Frontal cortex (tissue), 4 donors: ENCODE results near the gene MAP4K3. TPM values are rescaled to one million over a fixed set of nuclear protein-coding genes. Genes with fewer than 3 reads are reported as not detected.

Experiments used
- DNase-seq, 2 donors: peaks; one replicate each; pipeline ENCODE4 v3.0.0; 2012; ENCODE audit warnings: low spot score in 2 of 2
- FAIRE-seq: peaks from 2 replicates; lab custom pipeline; 2012; peaks lifted over from hg19 to GRCh38; lab: Jason Lieb, UNC
- total RNA-seq: library from RNA; depleted of rRNA; stranded (reverse); fragments of >200 nt; gene quantifications from one replicate; pipeline ENCODE4 v1.2.3, GENCODE V29; 2014
- donor health status: control.
- donor health status: control.
- donor health status: control.

The MAP4K3 gene
- 104 TPM for total RNA-seq

DNA sequence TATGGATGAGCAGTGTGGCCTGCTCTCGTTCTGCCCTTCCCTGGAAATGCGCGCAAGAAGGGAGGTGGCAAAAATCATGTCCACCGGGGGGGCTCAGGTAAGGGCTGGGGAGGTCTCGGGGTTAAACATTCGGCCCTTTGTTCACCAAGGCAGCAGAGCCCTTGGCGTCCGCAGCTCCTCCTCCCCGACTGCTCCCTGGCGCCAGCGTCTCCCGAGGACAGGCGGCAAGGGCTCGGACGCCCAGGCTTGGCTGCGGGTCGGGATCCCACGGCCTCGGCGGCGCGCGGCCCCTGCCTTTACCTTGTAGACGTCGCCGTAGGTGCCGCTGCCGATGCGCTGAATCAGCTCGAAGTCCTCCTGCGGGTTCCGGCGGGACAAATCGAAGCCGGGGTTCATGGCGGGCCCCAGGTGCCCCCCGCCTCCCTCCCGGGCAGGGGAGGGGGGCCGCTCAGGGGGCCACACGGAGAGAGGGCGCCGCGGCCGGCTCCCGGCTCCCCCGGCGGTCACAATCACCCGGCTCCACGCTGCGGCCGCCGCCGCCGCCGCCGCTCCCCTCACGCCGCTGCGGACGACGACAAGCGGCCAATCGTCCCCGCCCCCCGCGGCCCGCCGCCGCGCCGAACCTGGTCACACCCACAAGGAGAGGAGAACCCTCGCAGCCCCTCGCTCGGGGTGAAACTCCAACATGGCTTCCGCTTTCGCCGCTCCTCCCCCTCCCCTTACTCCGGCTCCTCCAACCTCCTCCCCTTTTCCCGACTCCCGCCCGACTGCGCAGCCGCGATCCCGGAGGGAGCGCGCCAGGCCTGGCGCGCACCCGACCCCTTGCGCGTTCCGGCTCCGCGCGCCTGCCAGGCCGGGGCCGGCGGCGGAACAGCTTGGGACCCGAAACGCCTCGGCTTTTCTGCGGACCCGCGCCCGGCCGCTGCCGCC is at the start of gene MAP4K3:
TSS of gene MAP4K3 (minus strand) at position 694 of the 930 bp plus-strand sequence. CDS start at position 396, 298 bp downstream.
- FAIRE-seq (no peak), DNase-seq (peak; percentile 92 to 95)

DNA sequence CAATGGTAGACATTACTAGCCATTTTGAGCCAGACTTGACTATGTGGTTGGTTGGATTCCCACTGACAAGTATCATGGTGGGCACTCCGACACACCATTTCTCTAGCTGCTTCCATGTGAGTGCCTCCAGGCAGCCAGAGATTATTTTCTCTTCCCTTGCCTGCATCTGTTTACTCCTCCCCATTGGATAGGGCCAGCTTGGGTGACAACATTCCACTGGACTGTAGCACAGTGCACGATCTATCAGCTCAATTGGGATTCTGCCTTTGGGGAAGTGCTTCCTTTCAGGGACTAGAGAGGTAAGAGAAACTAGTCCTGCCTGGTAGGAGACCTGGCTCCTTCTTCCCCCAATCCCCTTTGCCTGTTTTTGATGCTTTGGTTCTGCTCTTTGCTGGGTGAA is 49.0 kb upstream of the MAP4K3 start:
- FAIRE-seq (no peak), DNase-seq (no peak)

DNA sequence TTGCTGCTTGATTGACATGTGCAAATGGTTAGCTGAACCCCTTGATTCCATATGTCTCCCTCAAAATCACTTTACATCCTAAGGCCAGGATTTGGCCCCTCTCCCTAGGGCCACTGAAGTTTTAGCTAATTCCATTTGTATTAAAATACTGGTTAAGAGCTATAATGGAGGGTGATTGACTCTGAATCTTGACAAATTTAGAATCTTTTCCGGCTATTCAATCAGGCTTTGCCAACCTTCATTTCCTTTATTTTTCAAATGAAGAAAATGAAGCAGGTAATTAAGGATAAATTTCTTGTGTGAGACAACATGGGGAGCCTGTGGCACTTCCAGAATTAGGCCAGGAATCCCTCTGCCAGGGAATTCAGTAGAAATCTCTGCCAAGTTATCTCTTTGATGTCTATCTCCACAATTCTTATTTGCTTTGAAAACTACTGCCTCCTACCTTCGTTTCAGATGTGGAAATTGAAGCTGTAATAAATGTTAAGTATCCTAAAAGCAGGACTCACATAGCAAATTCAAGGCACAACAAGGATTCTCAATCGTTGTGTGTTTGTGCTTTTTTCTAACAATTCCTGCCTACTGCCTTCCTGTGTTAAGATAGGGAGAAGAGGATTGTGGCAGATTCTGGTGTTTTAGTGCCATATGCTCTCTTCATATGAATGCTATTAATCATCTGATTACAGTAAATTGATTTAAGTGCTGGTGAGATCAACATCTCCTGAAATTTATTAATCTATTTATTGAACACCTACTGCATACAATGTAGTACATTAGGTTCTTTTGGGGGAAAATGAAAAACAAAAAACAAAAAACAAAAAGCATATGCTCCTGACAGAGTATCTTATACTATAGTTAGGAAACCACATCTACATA is 47.8 kb upstream of the MAP4K3 start:
- FAIRE-seq (no peak), DNase-seq (no peak)

DNA sequence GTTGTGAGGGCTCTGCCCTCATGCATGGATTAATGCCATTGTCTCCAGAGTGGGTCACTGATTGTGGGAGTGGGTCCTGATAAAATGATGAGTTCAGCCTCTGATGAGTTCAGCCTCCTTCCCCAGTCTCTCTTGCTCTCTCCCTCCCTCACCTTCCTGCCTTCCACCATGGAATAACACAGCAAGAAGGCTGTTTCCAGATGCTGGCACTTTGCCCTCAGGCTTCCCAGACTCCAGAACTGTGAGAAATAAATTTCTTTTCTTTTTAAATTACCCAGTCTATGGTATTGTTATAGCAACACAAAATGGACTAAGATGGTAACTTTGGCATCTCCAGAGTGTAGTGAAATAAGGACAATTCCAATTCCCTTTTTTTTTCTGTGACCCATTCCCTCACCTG is 47.1 kb upstream of the MAP4K3 start:
- no peak for FAIRE-seq
- DNase-seq, result no peak

DNA sequence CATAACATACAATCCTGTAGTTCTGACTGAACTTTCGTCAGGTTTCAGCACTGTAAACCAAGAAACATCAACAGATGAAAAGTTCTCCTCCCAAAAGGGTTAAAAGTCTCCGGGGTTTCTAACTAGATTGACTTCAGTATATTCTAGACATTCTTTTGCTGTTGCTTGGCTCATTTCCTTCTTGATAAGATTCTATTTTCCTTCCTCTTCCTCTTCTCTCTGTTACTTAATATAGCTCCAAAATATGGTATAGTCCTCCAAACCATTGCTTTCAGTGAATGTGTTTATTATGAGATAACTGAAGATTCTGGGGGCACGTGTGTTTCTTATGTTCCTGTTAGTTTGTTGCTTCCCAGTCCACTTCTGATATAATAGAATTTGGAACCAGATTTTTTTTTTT is 46.4 kb upstream of the MAP4K3 start:
- DNase-seq, result no peak
- no peak for FAIRE-seq

DNA sequence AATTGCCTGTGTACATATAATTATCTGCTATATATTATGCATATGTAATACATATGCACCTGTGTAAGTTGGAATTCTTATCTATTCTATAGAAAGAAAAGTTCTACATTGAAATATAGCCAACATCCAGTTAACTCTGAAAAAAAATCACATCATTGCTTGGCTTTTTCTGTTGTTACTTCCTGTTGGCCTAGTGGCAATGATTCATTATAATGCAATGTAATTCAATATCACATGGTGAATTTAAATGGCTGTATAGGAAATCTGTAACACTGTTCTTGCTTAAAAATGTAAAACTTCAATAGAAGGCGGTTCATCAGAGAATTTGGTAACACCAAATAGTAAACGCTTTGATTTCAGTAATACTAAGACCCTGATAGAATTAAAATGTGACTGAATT is 44.5 kb upstream of the MAP4K3 start:
- DNase-seq (no peak), FAIRE-seq (no peak)

DNA sequence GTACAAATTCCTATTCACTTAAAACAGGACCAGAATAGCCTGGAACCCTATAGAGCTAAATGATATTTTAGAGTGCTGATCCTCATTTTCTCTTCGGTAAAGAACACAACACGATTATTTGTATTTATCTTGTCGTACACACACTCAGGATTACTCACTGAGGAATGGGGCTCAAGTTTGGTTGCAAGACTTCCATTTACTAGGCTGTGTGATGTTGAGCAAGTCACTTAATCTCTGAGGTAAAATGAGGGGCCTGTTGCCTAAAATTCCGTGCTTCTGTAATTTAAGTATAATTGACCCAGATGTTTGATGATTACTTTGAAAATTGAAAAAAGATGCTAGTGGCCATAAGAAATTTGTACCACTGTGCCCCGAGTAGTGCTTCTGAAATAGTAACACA is 42.6 kb upstream of the MAP4K3 start:
- no peak for FAIRE-seq
- no peak for DNase-seq

DNA sequence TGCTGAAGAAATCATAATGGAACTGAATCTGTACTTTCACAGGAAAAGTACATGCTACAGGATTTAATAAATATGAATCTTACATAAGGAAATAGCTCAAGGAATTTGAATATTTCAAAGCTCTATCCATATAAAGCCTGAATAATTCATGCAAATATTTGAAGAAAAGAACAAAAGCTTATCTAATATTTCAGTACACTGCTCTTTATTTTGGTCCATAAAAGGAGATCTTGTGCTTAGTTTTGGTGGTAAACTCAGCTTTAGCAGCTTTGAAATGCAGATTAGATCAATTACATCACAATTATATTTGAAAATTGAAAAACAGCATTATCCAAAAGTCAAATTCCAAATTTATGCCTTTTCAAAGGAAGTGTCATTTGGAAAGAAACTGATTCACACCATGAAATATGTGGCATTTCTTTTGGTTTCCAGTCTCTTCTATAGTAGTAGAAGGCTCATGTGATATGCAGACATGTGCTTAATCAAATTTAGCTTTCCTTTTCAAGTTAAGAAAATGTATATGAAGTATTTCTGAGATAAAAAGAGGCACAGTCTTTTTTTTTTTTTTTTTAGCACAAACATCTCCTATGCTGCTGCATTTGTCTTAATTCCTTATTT is 42.1 kb upstream of the MAP4K3 start:
- no peak for FAIRE-seq
- DNase-seq, result no peak

DNA sequence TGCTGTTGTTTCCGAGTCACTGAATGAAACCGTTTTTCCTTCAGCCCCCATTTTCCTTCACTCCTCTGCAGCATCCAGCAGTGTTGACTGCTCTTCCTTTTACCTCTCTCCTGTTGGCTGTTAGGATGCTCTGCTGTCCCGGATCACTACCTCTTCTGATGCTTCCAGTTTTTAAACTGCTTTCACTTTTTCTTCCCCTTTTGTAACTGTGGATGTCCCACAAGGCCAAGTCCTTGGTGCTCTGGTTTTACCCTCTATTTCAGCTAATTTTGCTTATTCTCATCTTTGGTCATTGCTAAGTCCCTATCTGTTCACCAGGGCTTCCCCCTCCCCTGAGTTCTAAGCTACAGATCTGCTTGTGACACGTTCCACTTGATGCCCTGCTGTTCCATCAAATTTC is 39.4 kb upstream of the MAP4K3 start:
- DNase-seq (no peak), FAIRE-seq (no peak)

DNA sequence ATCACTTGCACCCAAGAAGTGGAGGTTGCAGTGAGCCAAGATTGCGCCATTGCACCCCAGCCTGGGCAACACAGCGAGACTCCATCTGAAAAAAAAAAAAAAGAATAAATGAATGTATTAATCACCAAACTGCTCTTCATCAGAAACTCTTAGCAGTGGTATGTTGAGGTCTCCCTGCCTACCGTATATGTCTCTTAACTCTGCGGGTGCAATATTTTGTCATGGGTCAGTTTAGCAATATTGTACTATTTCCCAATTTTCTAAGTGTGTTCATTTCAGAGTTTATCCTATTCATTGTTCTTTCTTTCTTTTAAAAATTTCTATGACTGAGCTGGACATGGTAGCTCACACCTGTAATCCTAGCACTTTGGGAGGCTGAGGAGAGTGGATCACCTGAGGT is 37.9 kb upstream of the MAP4K3 start:
- FAIRE-seq, result no peak

DNA sequence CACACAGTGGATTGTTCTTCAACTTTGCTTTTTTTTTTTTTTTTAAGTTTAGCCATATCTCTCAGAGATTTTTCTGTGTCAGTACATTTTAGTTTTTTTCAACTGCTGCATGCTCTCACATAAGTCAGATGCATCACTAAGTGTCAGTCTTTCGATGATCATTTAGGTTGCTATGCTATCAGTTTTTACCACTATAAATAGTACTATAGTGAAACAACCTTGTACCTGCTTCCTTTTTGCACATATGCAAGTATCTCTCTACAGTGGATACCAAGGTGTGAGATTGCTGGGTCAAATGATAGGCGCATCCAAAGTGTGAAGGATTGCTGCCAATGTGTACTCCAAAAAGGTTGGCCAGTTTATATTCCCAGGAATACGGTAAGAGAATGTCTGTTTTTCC is 33.5 kb upstream of the MAP4K3 start:
- FAIRE-seq (no peak), DNase-seq (no peak)

More for the DNA sequence above, 37.9 kb upstream of the MAP4K3 start:
- no peak for DNase-seq

DNA sequence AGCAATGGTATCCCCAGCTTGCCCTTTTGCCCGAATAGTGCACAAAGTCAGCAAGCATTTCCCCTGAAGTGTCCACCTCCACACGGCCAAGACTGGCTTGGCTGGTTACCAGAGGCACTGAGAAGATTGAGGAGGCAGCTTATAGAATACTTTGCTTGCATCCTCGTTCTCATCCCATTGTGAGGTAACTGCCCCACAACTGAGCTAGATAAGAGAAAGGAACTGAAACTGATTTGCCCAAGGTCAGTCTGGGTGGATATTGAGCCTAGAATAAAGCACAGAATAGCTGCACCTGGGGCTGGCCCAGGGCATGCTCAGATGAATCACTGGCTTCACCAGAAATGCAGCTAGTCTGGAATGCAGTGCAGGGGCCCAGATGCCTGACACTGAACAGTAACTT is 32.7 kb upstream of the MAP4K3 start:
- no peak for FAIRE-seq
- no peak for DNase-seq

DNA sequence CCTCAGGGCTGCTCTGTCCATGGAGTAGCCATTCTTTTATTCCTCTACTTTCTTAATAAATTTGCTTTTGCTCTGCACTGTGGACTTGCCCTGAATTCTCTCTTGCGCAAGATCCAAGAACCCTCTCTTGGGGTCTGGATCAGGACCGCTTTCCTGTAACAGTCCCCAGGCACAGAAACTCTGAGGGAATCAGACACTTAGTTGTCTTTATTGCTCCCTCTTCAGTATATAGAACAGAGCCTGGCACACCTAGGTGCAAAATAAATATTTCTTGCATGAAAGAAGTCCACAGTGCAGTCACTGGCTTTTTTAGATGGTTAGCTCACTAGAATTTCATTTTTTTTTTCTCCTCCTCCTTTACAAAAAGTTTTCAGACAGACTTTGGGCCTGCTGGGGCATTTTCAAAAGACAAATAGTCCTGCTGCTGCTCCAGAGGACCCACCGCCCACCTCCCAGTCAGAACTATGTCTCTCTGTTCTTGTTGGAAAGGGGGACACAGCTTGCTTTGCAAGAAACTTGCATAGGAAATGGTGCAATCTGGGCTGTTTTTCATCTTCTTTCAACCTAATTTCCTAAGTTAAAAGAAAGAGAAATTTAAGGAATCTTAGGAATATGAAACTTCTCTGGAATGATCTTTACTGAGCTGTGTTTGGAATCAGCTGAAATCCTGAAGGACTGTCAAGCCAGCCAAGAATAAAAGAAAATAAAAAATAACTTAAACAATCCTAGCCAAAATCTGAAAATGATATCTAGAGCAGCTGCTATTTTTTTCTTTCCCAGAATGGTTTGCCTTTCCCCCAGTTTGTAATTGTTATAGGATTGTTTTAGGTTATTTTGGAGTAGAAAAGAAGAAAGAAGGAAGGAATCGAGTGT is 31.7 kb upstream of the MAP4K3 start:
- FAIRE-seq, result no peak

DNA sequence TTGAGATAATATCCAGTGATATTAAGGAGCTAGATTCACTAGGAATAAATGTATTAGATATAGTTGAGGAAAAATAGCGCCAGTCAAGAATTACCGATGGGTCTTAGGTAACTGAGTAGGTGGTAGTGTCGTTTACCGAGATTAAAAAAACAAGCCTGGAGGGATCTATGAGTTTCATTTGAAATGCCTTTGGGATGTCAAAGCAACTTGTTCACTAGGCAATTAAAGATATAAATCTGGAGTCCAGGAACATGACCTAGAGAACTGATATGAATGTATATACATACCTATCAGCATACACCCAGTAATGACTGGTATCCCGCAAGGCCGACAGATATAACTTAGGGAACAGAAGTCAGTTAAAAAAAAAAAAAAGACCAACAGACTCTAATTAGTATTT is 29.2 kb upstream of the MAP4K3 start:
- FAIRE-seq (no peak), DNase-seq (no peak)

More for the DNA sequence above, 31.7 kb upstream of the MAP4K3 start:
- no peak for DNase-seq

DNA sequence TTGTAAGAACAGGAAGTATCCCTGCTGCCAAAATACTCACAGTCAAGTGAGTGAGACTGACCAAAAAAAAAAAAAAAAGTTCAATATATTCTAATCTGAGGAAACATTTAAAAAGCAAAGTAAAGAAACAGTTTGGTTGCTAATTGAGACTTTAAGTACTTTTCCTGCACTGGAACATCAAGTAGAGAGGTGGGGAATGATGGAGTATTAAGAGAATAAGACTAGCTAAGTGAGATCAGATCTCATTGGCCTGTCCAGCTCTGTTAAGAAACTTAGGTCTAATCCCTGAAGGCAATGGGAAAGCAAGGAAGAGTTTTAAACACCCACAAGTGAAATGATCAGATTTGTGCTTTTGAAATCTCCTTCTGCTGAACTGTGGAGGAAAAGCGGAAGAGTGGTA is 27.8 kb upstream of the MAP4K3 start:
- FAIRE-seq (no peak), DNase-seq (no peak)

DNA sequence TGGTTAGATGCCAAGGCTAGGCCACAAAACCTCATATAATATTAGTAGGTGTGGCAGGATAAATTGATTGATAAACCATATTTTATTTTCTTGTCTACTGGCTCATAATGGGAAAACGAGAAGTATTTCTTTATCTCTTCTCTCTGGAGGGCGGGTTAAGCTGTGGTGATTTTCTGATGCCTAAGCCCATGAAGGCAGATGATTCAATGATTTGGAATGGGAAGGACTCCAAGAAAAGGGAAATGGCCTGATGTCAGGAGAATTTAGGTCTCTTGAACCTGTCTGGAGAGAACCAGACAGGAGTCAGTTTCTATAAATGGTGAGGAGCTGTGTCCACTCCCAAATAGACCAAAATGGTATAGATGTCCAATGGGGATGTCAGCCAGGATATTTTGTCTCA is 18.7 kb upstream of the MAP4K3 start:
- no peak for FAIRE-seq
- no peak for DNase-seq

DNA sequence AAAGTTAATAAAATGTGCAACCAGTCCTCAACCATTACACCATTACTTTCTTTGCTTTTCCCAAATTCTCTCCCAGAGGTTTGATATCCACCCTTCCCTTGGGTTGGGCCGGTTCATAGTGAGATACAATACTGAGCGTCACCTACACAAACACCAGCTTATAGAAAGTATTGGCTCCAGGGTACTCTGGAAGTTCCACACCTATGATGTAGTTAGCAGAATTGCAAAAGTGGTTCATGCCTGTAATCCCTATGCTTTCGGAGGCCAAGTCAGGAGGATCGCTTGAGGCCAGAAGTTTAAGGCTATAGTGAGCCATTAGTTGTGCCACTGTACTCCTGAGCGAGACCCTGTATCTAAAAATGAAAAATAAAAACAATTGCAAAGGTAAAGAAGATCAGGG is 15.3 kb upstream of the MAP4K3 start:
- no peak for DNase-seq
- FAIRE-seq, result no peak

DNA sequence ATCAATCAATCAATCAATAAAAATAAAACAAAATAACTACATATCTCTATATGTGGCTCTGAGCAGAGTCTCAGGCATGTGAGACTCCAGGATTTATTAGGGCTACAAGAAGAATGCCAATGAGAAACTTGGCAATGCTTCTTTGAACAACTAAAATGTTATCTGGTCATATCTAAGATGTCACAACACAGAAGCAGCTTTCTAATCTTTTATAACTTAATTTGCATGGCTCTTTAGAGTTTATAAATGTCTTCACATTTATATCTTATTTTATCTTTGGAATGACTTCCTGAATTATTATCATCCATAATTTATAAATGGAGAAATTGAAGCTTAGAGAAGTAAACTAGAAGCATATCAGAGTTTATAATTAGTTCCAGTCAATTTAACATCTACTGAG is 14.9 kb upstream of the MAP4K3 start:
- no peak for DNase-seq
- no peak for FAIRE-seq

DNA sequence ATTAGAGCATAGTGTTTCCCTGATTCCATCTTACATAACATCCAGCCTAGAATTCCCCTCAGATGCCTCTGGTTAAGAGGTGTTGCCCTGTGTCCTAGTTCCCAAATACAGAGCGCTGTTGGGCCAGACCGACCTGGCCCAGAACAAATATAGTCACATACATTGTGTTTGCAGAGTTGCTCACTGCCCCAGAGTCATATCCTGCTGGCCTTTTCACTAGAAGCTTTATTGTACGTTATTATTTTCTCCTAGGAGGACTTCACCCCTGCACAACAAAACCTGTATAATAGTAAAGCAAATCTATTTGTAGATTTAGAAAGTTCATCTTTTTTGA is 11.1 kb upstream of the MAP4K3 start:
- DNase-seq, result no peak
- no peak for FAIRE-seq
